Common myeloid progenitor, CD34-positive (primary cell): ENCODE data around the gene SLC2A6.

Experiments used
- CTCF ChIA-PET: fragments of 350-600 bp; sonication (Branson Sonifier 250); formaldehyde crosslinking; loops from one replicate; lab custom pipeline; 2021; ENCODE audit warnings: antibody characterized with exemption; lab: Charles Lee
- POLR2A ChIA-PET: fragments of 350-600 bp; sonication (Branson Sonifier 250); formaldehyde crosslinking; loops from one replicate; lab custom pipeline; 2021; ENCODE audit warnings: antibody characterized with exemption; lab: Charles Lee
- DNase-seq, 3 donors: peaks; one replicate each; pipeline versions ENCODE4 v3.0.0 to v3.0.0-alpha.2; 2013
- H3K27ac ChIP-seq, 2 experiments: 1 replicate in 1 of 2; 2 replicates in 1 of 2; pipeline ENCODE4 v1.7.0; 2013; ENCODE audit warnings: inconsistent platforms in 2 of 2, low read length in 2 of 2, mild to moderate bottlenecking in 2 of 2, low read depth in 1 of 2, moderate library complexity in 1 of 2; ENCODE audit not compliant: severe bottlenecking in 2 of 2, insufficient read depth in 1 of 2, poor library complexity in 1 of 2
- H3K27me3 ChIP-seq, 5 experiments: replicated peaks in 2 of 5; 1 replicate in 3 of 5; 2 replicates in 2 of 5; pipeline versions ENCODE4 v1.6.1 to v1.7.0; 2013; ENCODE audit warnings: low read length in 4 of 5, mild to moderate bottlenecking in 2 of 5, moderate library complexity in 2 of 5, inconsistent platforms in 1 of 5; ENCODE audit not compliant: insufficient read depth in 5 of 5, control insufficient read depth in 4 of 5
- H3K36me3 ChIP-seq, 4 experiments: 1 replicate in 2 of 4; 2 replicates in 2 of 4; pipeline versions ENCODE4 v1.6.1 to v1.7.0; 2013; ENCODE audit warnings: low read length in 3 of 4, control low read depth in 1 of 4, mild to moderate bottlenecking in 1 of 4; ENCODE audit not compliant: control insufficient read depth in 4 of 4, insufficient read depth in 4 of 4
- H3K4me1 ChIP-seq, 4 experiments: 1 replicate in 3 of 4; 2 replicates in 1 of 4; pipeline versions ENCODE4 v1.6.1 to v1.7.1; 2013; ENCODE audit warnings: low read length in 3 of 4, mild to moderate bottlenecking in 3 of 4, control low read depth in 1 of 4, inconsistent platforms in 1 of 4, moderate library complexity in 1 of 4; ENCODE audit not compliant: control insufficient read depth in 4 of 4, insufficient read depth in 4 of 4; ENCODE audit errors: control extremely low read depth in 1 of 4
- H3K4me3 ChIP-seq, 7 experiments: 1 replicate in 4 of 7; 2 replicates in 3 of 7; pipeline versions ENCODE4 v1.5.1 to v1.7.0; 2013; ENCODE audit warnings: mild to moderate bottlenecking in 7 of 7, low read length in 6 of 7, moderate library complexity in 6 of 7, inconsistent platforms in 2 of 7, low read depth in 2 of 7, control low read depth in 1 of 7; ENCODE audit not compliant: insufficient read depth in 4 of 7, control insufficient read depth in 1 of 7; ENCODE audit errors: extremely low read depth in 1 of 7
- H3K9me3 ChIP-seq, 5 experiments: 1 replicate in 4 of 5; 2 replicates in 1 of 5; pipeline versions ENCODE4 v1.6.1 to v1.7.1; 2013; ENCODE audit warnings: low read length in 4 of 5, mild to moderate bottlenecking in 2 of 5, inconsistent platforms in 1 of 5, low read depth in 1 of 5, moderate library complexity in 1 of 5; ENCODE audit not compliant: control insufficient read depth in 4 of 5, insufficient read depth in 2 of 5; ENCODE audit errors: control extremely low read depth in 1 of 5
- WGBS: methylation state at CpG from one replicate; pipeline ENCODE4 v1.1.5; 2013; ENCODE audit not compliant: insufficient coverage; 5-methylcytosine and 5-hydroxymethylcytosine counted together

Gene SLC2A6

GRCh38 chr9:133515615-133516255 lies 36.8 kb upstream of the SLC2A6 start:
- Histone ChIP-seq H3K36me3 (no peaks in the 10 kb centered on the region), H3K4me3 (no peak overlapping the region), H3K9me3 (no peaks in the 10 kb centered on the region), H3K4me1 (peaks cover 0 to 5% (median 0%) of the 10 kb centered on the region in 4 experiments), H3K27me3 (no peaks in the 10 kb centered on the region), H3K27ac (no peak overlapping the region)
- no peak for DNase-seq
- ChIA-PET POLR2A (no interaction called here), CTCF (interaction anchor here (0.8 kb wide), 1 partner anchor 15 kb away, joined by 3 read pairs; no protein-coding TSS in a partner anchor)
- 95% methylated on average over 14 of the region's 17 CpGs for WGBS

GRCh38 chr9:133515240-133515610 lies 36.3 kb upstream of the SLC2A6 start:
- DNase-seq, result no peak
- H3K4me3 ChIP-seq, result no peak overlapping the region
- H3K9me3 ChIP-seq, result no peaks in the 10 kb centered on the region
- no peaks in the 10 kb centered on the region for H3K36me3 ChIP-seq
- no peak overlapping the region for H3K27ac ChIP-seq
- 96% methylated on average over 9 of the region's 10 CpGs for WGBS
- POLR2A ChIA-PET, result no interaction called here
- H3K27me3 ChIP-seq, result no peaks in the 10 kb centered on the region
- CTCF ChIA-PET, result interaction anchor here (0.8 kb wide), 1 partner anchor 15 kb away, joined by 3 read pairs; no protein-coding TSS in a partner anchor
- H3K4me1 ChIP-seq, result peaks cover 0 to 7% (median 0%) of the 10 kb centered on the region in 4 experiments

- ChIA-PET POLR2A (interaction anchor here (0.6 kb wide), 1 partner anchor 158 kb away, joined by 4 read pairs; no protein-coding TSS in a partner anchor), CTCF (interaction anchor here (1.0 kb wide), 1 partner anchor 34 kb away, joined by 3 read pairs; no protein-coding TSS in a partner anchor)
- Histone ChIP-seq H3K27me3 (no peaks in the 10 kb centered on the region), H3K9me3 (no peaks in the 10 kb centered on the region), H3K36me3 (no peaks in the 10 kb centered on the region), H3K27ac (no peak overlapping the region), H3K4me3 (no peak overlapping the region), H3K4me1 (peaks cover 0 to 12% (median 4%) of the 10 kb centered on the region in 4 experiments)
- 70% methylated on average over 13 of the region's 14 CpGs for WGBS
- no peak for DNase-seq
Observed at GRCh38 chr9:133514460-133515239, 35.8 kb upstream of the SLC2A6 start.

- H3K9me3 ChIP-seq, result no peaks in the 10 kb centered on the region
- 90% methylated on average over 20 of the region's 28 CpGs for WGBS
- POLR2A ChIA-PET, result no interaction called here
- no peaks in the 10 kb centered on the region for H3K27me3 ChIP-seq
- H3K4me1 ChIP-seq, result peaks cover 0 to 23% (median 15%) of the 10 kb centered on the region in 4 experiments
- no peak for DNase-seq
- CTCF ChIA-PET, result interaction anchor here (1.0 kb wide), 1 partner anchor 33 kb away, joined by 3 read pairs; no protein-coding TSS in a partner anchor
- H3K4me3 ChIP-seq, result no peak overlapping the region
- no peak overlapping the region for H3K27ac ChIP-seq
- no peaks in the 10 kb centered on the region for H3K36me3 ChIP-seq
Observed at GRCh38 chr9:133513214-133514100, 34.6 kb upstream of the SLC2A6 start.

GRCh38 chr9:133512253-133513213 lies 33.6 kb upstream of the SLC2A6 start:
- peaks cover 0 to 30% (median 20%) of the 10 kb centered on the region in 4 experiments for H3K4me1 ChIP-seq
- H3K4me3 ChIP-seq, result no peak overlapping the region
- ChIA-PET CTCF (no interaction called here), POLR2A (no interaction called here)
- H3K9me3 ChIP-seq, result no peaks in the 10 kb centered on the region
- DNase-seq, result no peak
- H3K36me3 ChIP-seq, result no peaks in the 10 kb centered on the region
- H3K27me3 ChIP-seq, result no peaks in the 10 kb centered on the region
- no peak overlapping the region for H3K27ac ChIP-seq
- WGBS, result 99% methylated on average over 16 of the region's 19 CpGs

- Histone ChIP-seq H3K27me3 (no peaks in the 10 kb centered on the region), H3K9me3 (no peaks in the 10 kb centered on the region), H3K4me3 (no peak overlapping the region), H3K4me1 (peaks cover 0 to 30% (median 20%) of the 10 kb centered on the region in 4 experiments), H3K27ac (no peak overlapping the region), H3K36me3 (no peaks in the 10 kb centered on the region)
- ChIA-PET CTCF (no interaction called here), POLR2A (no interaction called here)
- 90% methylated on average over 8 of the region's 10 CpGs for WGBS
- DNase-seq, result no peak
Observed at GRCh38 chr9:133511607-133512006, 32.7 kb upstream of the SLC2A6 start.
